ENCODE measurements around the gene LMBR1L. TPM values are rescaled to one million over a fixed set of nuclear protein-coding genes. Genes with fewer than 3 reads are reported as not detected.

LMBR1L gene
- total RNA-seq, 2 experiments from 2014 or later: 37.2 to 43.6 TPM

GRCh38 chr12:49154221-49154620 lies 43.6 kb upstream of the LMBR1L start:
- H3K79me2 ChIP-seq (ENCODE audit: insufficient read depth, low read depth, low read length): no peaks in the 10 kb centered on the region
- H3K4me3 ChIP-seq (ENCODE audit: low read depth, low read length, poor library complexity, severe bottlenecking): no peak overlapping the region
- no peak for DNase-seq (ENCODE audit: low spot score)
- no peak overlapping the region for H2AFZ ChIP-seq (ENCODE audit: low read length)
- POLR2A ChIA-PET: interaction anchor here (1.0 kb wide), 1 partner anchor 9 kb away, joined by 13 read pairs; no protein-coding TSS in a partner anchor
- H3K9me3 ChIP-seq (ENCODE audit: low read length): no peaks in the 10 kb centered on the region
- no peak overlapping the region for H3K27ac ChIP-seq (ENCODE audit: low read depth, low read length, poor library complexity, severe bottlenecking)
- no TSS peak for BruUV-seq (replicated peaks)
- H3K4me2 ChIP-seq (ENCODE audit: low read length): no peak overlapping the region
- intact Hi-C loops (cut with micrococcal nuclease; ENCODE audit: unreplicated experiment): no loop called here
- CTCF ChIA-PET (ENCODE audit: unreplicated experiment): no interaction called here
- no peaks in the 10 kb centered on the region for H4K20me1 ChIP-seq (ENCODE audit: insufficient read depth, low read length)
- H3K36me3 ChIP-seq (ENCODE audit: insufficient read depth, low read length): no peaks in the 10 kb centered on the region
- peaks cover 10% of the 10 kb centered on the region for H3K4me1 ChIP-seq (ENCODE audit: insufficient read depth, low read length, poor library complexity, severe bottlenecking)
- TF ChIP-seq EZH2phosphoT487 (IDR thresholded peaks at IDR 0.05; ENCODE audit: borderline replicate concordance, low read depth, low read length): no peak
- TF ChIP-seq CTCF (conservative IDR thresholded peaks at IDR 0.05; ENCODE audit: low read length): no peak
- no peaks in the 10 kb centered on the region for H3K9me2 ChIP-seq (ENCODE audit: insufficient read depth, low read length)

GRCh38 chr12:49147384-49147783 lies 36.7 kb upstream of the LMBR1L start:
- no peak for DNase-seq (ENCODE audit: low spot score)
- intact Hi-C loops (cut with micrococcal nuclease; ENCODE audit: unreplicated experiment): no loop called here
- H3K36me3 ChIP-seq (ENCODE audit: insufficient read depth, low read length): no peaks in the 10 kb centered on the region
- TF ChIP-seq EZH2phosphoT487 (IDR thresholded peaks at IDR 0.05; ENCODE audit: borderline replicate concordance, low read depth, low read length) (no peak), CTCF (conservative IDR thresholded peaks at IDR 0.05; ENCODE audit: low read length) (no peak)
- H3K9me2 ChIP-seq (ENCODE audit: insufficient read depth, low read length): no peaks in the 10 kb centered on the region
- no TSS peak for BruUV-seq (replicated peaks)
- no peak overlapping the region for H3K4me2 ChIP-seq (ENCODE audit: low read length)
- H3K4me1 ChIP-seq (ENCODE audit: insufficient read depth, low read length, poor library complexity, severe bottlenecking): no peaks in the 10 kb centered on the region
- no peak overlapping the region for H3K27ac ChIP-seq (ENCODE audit: low read depth, low read length, poor library complexity, severe bottlenecking)
- H3K9me3 ChIP-seq (ENCODE audit: low read length): no peaks in the 10 kb centered on the region
- POLR2A ChIA-PET: interaction anchor here (0.6 to 1.6 kb wide), 10 partner anchors 13 to 458 kb away, joined by 3 to 8 read pairs (median 4); partner anchors contain the start of genes FAM186B and TUBA1B
- H3K4me3 ChIP-seq (ENCODE audit: low read depth, low read length, poor library complexity, severe bottlenecking): no peak overlapping the region
- CTCF ChIA-PET (ENCODE audit: unreplicated experiment): no interaction called here
- H4K20me1 ChIP-seq (ENCODE audit: insufficient read depth, low read length): no peaks in the 10 kb centered on the region
- no peak overlapping the region for H2AFZ ChIP-seq (ENCODE audit: low read length)
- no peaks in the 10 kb centered on the region for H3K79me2 ChIP-seq (ENCODE audit: insufficient read depth, low read depth, low read length)

GRCh38 chr12:49146406-49146805 lies 35.8 kb upstream of the LMBR1L start:
- TSS peak; percentile 34 for BruUV-seq (replicated peaks)
- Histone ChIP-seq H3K9me2 (ENCODE audit: insufficient read depth, low read length) (no peaks in the 10 kb centered on the region), H3K36me3 (ENCODE audit: insufficient read depth, low read length) (no peaks in the 10 kb centered on the region), H3K4me3 (ENCODE audit: low read depth, low read length, poor library complexity, severe bottlenecking) (no peak overlapping the region), H3K4me2 (ENCODE audit: low read length) (no peak overlapping the region), H2AFZ (ENCODE audit: low read length) (no peak overlapping the region), H3K4me1 (ENCODE audit: insufficient read depth, low read length, poor library complexity, severe bottlenecking) (no peaks in the 10 kb centered on the region), H3K79me2 (ENCODE audit: insufficient read depth, low read depth, low read length) (no peaks in the 10 kb centered on the region), H4K20me1 (ENCODE audit: insufficient read depth, low read length) (no peaks in the 10 kb centered on the region), H3K27ac (ENCODE audit: low read depth, low read length, poor library complexity, severe bottlenecking) (no peak overlapping the region), H3K9me3 (ENCODE audit: low read length) (no peaks in the 10 kb centered on the region)
- no peak for DNase-seq (ENCODE audit: low spot score)
- TF ChIP-seq EZH2phosphoT487 (IDR thresholded peaks at IDR 0.05; ENCODE audit: borderline replicate concordance, low read depth, low read length) (no peak), CTCF (conservative IDR thresholded peaks at IDR 0.05; ENCODE audit: low read length) (no peak)
- ChIA-PET CTCF (ENCODE audit: unreplicated experiment) (no interaction called here), POLR2A (interaction anchor here (0.7 to 1.1 kb wide), 3 partner anchors 8 to 17 kb away, joined by 3 to 13 read pairs (median 3); no protein-coding TSS in a partner anchor)
- intact Hi-C loops (cut with micrococcal nuclease; ENCODE audit: unreplicated experiment): no loop called here
